Naive thymus-derived CD8-positive, alpha-beta T cell (primary cell): Measurements from ENCODE around the gene SLC35F1. TPM values are rescaled to one million over a fixed set of nuclear protein-coding genes. Genes with fewer than 3 reads are reported as not detected.

Experiments
- ATAC-seq, 2 donors: fragments of 150-1000 bp; cut with Tn5 transposase in 1 of 2; sonication (Bioruptor Pico), chemical (Tn5 transposase) in 1 of 2; 1 replicate in 1 of 2; 2 replicates in 1 of 2; pipeline ENCODE4 v1.10.0; 2021; ENCODE audit warnings: mild to moderate bottlenecking in 2 of 2, moderate library complexity in 2 of 2
- POLR2A ChIA-PET: fragments of 350-600 bp; sonication (Branson Sonifier 250); formaldehyde crosslinking; loops from one replicate; lab custom pipeline; 2021; ENCODE audit warnings: antibody characterized with exemption; lab: Charles Lee
- DNase-seq, 10 donors: peaks; one replicate each; pipeline versions ENCODE4 v3.0.0 to v3.0.0-alpha.2; 2020 to 2022
- H3K27ac Mint-ChIP-seq, 10 donors: one replicate each; pipeline ENCODE4 v1.8.0; 2020 to 2022; ENCODE audit warnings: mild to moderate bottlenecking in 10 of 10, mixed read lengths in 10 of 10, moderate library complexity in 4 of 10, inconsistent platforms in 1 of 10
- H3K27me3 Mint-ChIP-seq, 5 donors: one replicate each; pipeline ENCODE4 v1.8.0; 2021 to 2022; ENCODE audit warnings: mixed read lengths in 5 of 5
- H3K36me3 Mint-ChIP-seq, 3 donors: one replicate each; pipeline ENCODE4 v1.8.0; 2020 to 2022; ENCODE audit warnings: mixed read lengths in 3 of 3, mild to moderate bottlenecking in 2 of 3, inconsistent platforms in 1 of 3
- H3K4me1 Mint-ChIP-seq, 4 donors: one replicate each; pipeline ENCODE4 v1.8.0; 2021 to 2022; ENCODE audit warnings: mixed read lengths in 4 of 4
- H3K4me3 Mint-ChIP-seq, 10 donors: one replicate each; pipeline ENCODE4 v1.8.0; 2020 to 2022; ENCODE audit warnings: mild to moderate bottlenecking in 10 of 10, mixed read lengths in 10 of 10, moderate library complexity in 6 of 10, inconsistent platforms in 1 of 10
- H3K9me3 Mint-ChIP-seq, 9 donors: one replicate each; pipeline ENCODE4 v1.8.0; 2020 to 2022; ENCODE audit warnings: mixed read lengths in 9 of 9, mild to moderate bottlenecking in 3 of 9, inconsistent platforms in 1 of 9, moderate library complexity in 1 of 9
- polyA plus RNA-seq, 3 donors: library from polyadenylated mRNA; unstranded; fragments of 300-500 nt; fragmentation: Illumina TruSeq; gene quantifications; one replicate each; pipeline ENCODE4 v1.2.3, GENCODE V29; 2021
- total RNA-seq, 8 experiments: library from RNA in 2 of 8; stranded (reverse) in 2 of 8; gene quantifications; one replicate each; pipeline ENCODE4 v1.2.3 and lab custom pipeline; 2021 to 2026

Gene SLC35F1
- total and polyA plus RNA-seq, 5 experiments from 2014 or later: not detected

DNA sequence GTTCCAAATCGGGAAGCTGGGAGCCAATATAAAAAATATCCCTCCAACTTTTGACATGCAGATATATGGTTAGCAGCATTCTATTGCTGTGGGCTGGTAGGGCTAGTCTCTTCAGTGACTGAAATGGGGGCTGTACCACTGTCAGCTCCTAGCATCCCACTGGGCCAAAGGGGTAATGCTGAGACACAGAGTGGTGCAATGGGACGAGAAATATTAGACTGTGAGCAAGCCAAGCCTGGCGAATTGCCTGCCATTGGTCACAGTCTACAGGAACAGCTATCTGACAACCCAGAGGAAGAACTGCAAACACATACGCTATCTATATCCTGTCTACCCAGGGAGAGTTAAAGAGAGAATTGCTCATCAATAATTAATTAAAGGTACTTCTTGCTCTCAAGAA, 3.5 kb downstream of the SLC35F1 start:
- peaks cover 0 to 9% (median 0%) of the 10 kb centered on the region in 9 donors for H3K9me3 Mint-ChIP-seq
- POLR2A ChIA-PET: no interaction called here
- DNase-seq (no peak), ATAC-seq (no peak)
- H3K36me3 Mint-ChIP-seq: peaks cover 0 to 7% (median 0%) of the 10 kb centered on the region in 3 donors
- H3K27ac Mint-ChIP-seq: no peak overlapping the region
- no peak overlapping the region for H3K4me3 Mint-ChIP-seq
- H3K27me3 Mint-ChIP-seq: peaks cover 22 to 52% (median 38%) of the 10 kb centered on the region in 5 donors
- H3K4me1 Mint-ChIP-seq: peaks cover 0 to 14% (median 6%) of the 10 kb centered on the region in 4 donors

DNA sequence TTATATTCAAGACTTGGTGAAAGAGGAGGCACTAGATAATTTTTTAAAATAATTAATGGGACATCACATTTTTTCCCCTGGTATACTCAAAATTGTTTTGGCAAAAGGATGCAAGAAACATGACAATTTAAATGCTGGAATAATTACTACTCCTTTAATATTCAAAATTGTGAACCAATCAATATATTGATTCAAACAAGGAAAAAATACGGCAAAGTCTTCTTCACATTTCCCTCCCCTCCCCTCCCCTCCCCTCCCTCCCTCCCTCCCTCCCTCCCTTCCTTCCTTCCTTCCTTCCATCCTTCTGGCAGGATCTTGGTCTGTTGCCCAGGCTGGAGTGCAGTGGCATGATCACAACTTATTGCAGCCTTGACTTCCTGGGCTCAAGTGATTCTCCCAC, 4.1 kb downstream of the SLC35F1 start:
- Mint-ChIP-seq H3K36me3 (peaks cover 0 to 7% (median 0%) of the 10 kb centered on the region in 3 donors), H3K27me3 (peaks cover 18 to 46% (median 33%) of the 10 kb centered on the region in 5 donors), H3K9me3 (peaks cover 0 to 6% (median 0%) of the 10 kb centered on the region in 9 donors), H3K27ac (no peak overlapping the region), H3K4me3 (no peak overlapping the region), H3K4me1 (peaks cover 0 to 12% (median 6%) of the 10 kb centered on the region in 4 donors)
- ATAC-seq: no peak
- DNase-seq: no peak
- POLR2A ChIA-PET: no interaction called here

DNA sequence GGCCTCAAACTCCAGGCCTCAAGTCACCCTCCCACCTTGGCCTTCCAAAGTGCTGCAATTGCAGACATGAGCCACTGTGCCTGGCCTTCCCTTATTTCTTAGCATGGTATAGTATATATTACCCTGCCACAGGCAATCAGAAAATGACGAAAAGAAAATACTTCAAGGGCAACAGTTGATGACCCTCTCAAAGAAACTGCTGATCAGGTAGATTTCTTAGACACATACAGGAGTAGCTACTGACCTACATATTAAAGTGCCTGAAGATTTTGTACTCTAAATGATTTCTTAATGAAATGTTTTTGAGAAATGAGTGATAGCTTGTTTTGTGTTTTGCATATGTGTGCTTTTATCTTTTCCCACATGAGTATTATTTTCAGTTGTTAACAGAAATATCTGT, 4.6 kb downstream of the SLC35F1 start:
- ATAC-seq (no peak), DNase-seq (no peak)
- no peak overlapping the region for H3K4me3 Mint-ChIP-seq
- H3K9me3 Mint-ChIP-seq: peaks cover 0 to 6% (median 0%) of the 10 kb centered on the region in 9 donors
- no peak overlapping the region for H3K27ac Mint-ChIP-seq
- peaks cover 17 to 41% (median 28%) of the 10 kb centered on the region in 5 donors for H3K27me3 Mint-ChIP-seq
- POLR2A ChIA-PET: no interaction called here
- peaks cover 0 to 9% (median 5%) of the 10 kb centered on the region in 4 donors for H3K4me1 Mint-ChIP-seq
- peaks cover 0 to 7% (median 0%) of the 10 kb centered on the region in 3 donors for H3K36me3 Mint-ChIP-seq

DNA sequence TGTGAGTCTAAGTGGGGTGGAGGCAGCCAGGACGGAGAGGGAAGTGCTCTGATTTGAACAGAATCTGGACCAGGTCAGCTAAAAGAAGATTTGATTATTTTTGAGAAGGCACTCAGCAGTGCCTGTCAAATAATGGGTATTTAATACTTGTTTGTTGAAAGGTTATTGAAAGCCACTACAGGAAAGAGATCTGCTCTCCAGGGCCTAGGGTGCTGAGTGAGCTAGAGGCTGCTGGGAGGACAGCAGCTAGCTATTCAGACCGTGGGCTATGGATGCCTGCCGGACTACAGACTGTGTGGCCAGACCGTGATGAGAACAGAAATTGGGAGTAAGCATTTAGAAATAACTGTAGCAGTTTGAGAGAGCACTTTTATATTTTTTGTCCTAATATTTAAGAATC, 8.8 kb downstream of the SLC35F1 start:
- no peak overlapping the region for H3K4me3 Mint-ChIP-seq
- H3K9me3 Mint-ChIP-seq: peaks cover 0 to under 1% (median 0%) of the 10 kb centered on the region in 9 donors
- ATAC-seq (no peak), DNase-seq (no peak)
- no peaks in the 10 kb centered on the region for H3K36me3 Mint-ChIP-seq
- H3K27me3 Mint-ChIP-seq: peaks cover 2 to 19% (median 11%) of the 10 kb centered on the region in 5 donors
- H3K27ac Mint-ChIP-seq: no peak overlapping the region
- POLR2A ChIA-PET: no interaction called here
- no peaks in the 10 kb centered on the region for H3K4me1 Mint-ChIP-seq

- Mint-ChIP-seq H3K4me1 (no peaks in the 10 kb centered on the region), H3K27ac (no peak overlapping the region), H3K36me3 (no peaks in the 10 kb centered on the region), H3K9me3 (peaks cover 0 to 3% (median 0%) of the 10 kb centered on the region in 9 donors), H3K4me3 (no peak overlapping the region), H3K27me3 (peaks cover 4 to 19% (median 13%) of the 10 kb centered on the region in 5 donors)
- POLR2A ChIA-PET: no interaction called here
- DNase-seq (no peak), ATAC-seq (no peak)
Observed at GRCh38 chr6:117916483-117916882, 9.4 kb downstream of the SLC35F1 start.

- ATAC-seq (no peak), DNase-seq (no peak)
- Mint-ChIP-seq H3K36me3 (no peaks in the 10 kb centered on the region), H3K9me3 (peaks cover 0 to 3% (median 0%) of the 10 kb centered on the region in 9 donors), H3K27ac (no peak overlapping the region), H3K4me3 (no peak overlapping the region), H3K27me3 (peaks cover 2 to 20% (median 9%) of the 10 kb centered on the region in 5 donors), H3K4me1 (no peaks in the 10 kb centered on the region)
- POLR2A ChIA-PET: no interaction called here
Observed at GRCh38 chr6:117917176-117917575, 10.1 kb downstream of the SLC35F1 start.

- POLR2A ChIA-PET: no interaction called here
- Mint-ChIP-seq H3K4me3 (no peak overlapping the region), H3K4me1 (no peaks in the 10 kb centered on the region), H3K36me3 (no peaks in the 10 kb centered on the region), H3K27me3 (peaks cover 2 to 15% (median 9%) of the 10 kb centered on the region in 5 donors), H3K27ac (no peak overlapping the region), H3K9me3 (peaks cover 0 to 4% (median 0%) of the 10 kb centered on the region in 9 donors)
- ATAC-seq (no peak), DNase-seq (no peak)
Observed at GRCh38 chr6:117918454-117918853, 11.4 kb downstream of the SLC35F1 start.

- Mint-ChIP-seq H3K4me1 (no peaks in the 10 kb centered on the region), H3K9me3 (peaks cover 0 to 4% (median 0%) of the 10 kb centered on the region in 9 donors), H3K36me3 (no peaks in the 10 kb centered on the region), H3K27me3 (peaks cover 2 to 15% (median 9%) of the 10 kb centered on the region in 5 donors), H3K27ac (no peak overlapping the region), H3K4me3 (no peak overlapping the region)
- POLR2A ChIA-PET: no interaction called here
- no peak for DNase-seq
- no peak for ATAC-seq
Observed at GRCh38 chr6:117919275-117919674, 12.2 kb downstream of the SLC35F1 start.

- Mint-ChIP-seq H3K36me3 (no peaks in the 10 kb centered on the region), H3K4me3 (no peak overlapping the region), H3K27me3 (peaks cover 2 to 15% (median 9%) of the 10 kb centered on the region in 5 donors), H3K27ac (no peak overlapping the region), H3K4me1 (no peaks in the 10 kb centered on the region), H3K9me3 (peaks cover 0 to 5% (median 0%) of the 10 kb centered on the region in 9 donors)
- ATAC-seq (no peak), DNase-seq (no peak)
- POLR2A ChIA-PET: no interaction called here
Observed at GRCh38 chr6:117919775-117920729, 13.0 kb downstream of the SLC35F1 start.

DNA sequence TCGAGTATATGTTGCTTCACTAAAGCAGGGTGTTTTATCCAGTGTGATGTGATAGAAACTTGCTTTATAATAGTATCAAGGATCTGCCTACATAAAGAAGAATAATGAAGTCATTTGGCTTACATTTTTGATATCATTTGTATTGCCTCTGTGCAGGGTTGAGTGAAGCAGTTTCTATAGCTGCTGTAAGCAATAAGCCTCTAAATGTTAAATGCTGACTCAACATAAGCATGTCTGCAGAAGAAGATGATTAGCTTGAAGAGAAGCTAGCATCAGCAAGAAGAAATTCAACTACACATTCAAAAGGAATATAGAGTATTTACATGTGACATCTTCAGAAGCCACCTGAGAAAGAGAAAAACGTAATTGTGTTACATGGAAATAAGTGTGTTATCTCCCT, 17.6 kb downstream of the SLC35F1 start:
- no peak overlapping the region for H3K4me3 Mint-ChIP-seq
- peaks cover 2 to 23% (median 9%) of the 10 kb centered on the region in 3 donors for H3K36me3 Mint-ChIP-seq
- H3K27ac Mint-ChIP-seq: no peak overlapping the region
- no peak for ATAC-seq
- H3K27me3 Mint-ChIP-seq: peaks cover 13 to 34% (median 19%) of the 10 kb centered on the region in 5 donors
- H3K9me3 Mint-ChIP-seq: peaks cover 4 to 33% (median 25%) of the 10 kb centered on the region in 9 donors
- H3K4me1 Mint-ChIP-seq: no peaks in the 10 kb centered on the region
- POLR2A ChIA-PET: no interaction called here
- DNase-seq: no peak

GRCh38 chr6:117927866-117928265, 20.8 kb downstream of the SLC35F1 start:
- ATAC-seq (no peak), DNase-seq (no peak)
- H3K9me3 Mint-ChIP-seq: peaks cover 7 to 44% (median 27%) of the 10 kb centered on the region in 9 donors
- peaks cover 3 to 32% (median 10%) of the 10 kb centered on the region in 5 donors for H3K27me3 Mint-ChIP-seq
- POLR2A ChIA-PET: no interaction called here
- no peak overlapping the region for H3K4me3 Mint-ChIP-seq
- H3K27ac Mint-ChIP-seq: no peak overlapping the region
- peaks cover 2 to 23% (median 9%) of the 10 kb centered on the region in 3 donors for H3K36me3 Mint-ChIP-seq
- no peaks in the 10 kb centered on the region for H3K4me1 Mint-ChIP-seq

- DNase-seq: no peak
- peaks cover 2 to 23% (median 9%) of the 10 kb centered on the region in 3 donors for H3K36me3 Mint-ChIP-seq
- no peak overlapping the region for H3K27ac Mint-ChIP-seq
- ATAC-seq: no peak
- H3K9me3 Mint-ChIP-seq: peaks cover 7 to 44% (median 26%) of the 10 kb centered on the region in 9 donors
- H3K4me3 Mint-ChIP-seq: no peak overlapping the region
- H3K4me1 Mint-ChIP-seq: no peaks in the 10 kb centered on the region
- peaks cover 3 to 32% (median 10%) of the 10 kb centered on the region in 5 donors for H3K27me3 Mint-ChIP-seq
- POLR2A ChIA-PET: no interaction called here
Observed at GRCh38 chr6:117928833-117929232, 21.8 kb downstream of the SLC35F1 start.

GRCh38 chr6:117929501-117929900, 22.4 kb downstream of the SLC35F1 start:
- Mint-ChIP-seq H3K4me3 (no peak overlapping the region), H3K36me3 (peaks cover 2 to 23% (median 9%) of the 10 kb centered on the region in 3 donors), H3K9me3 (peaks cover 7 to 44% (median 26%) of the 10 kb centered on the region in 9 donors), H3K27ac (no peak overlapping the region), H3K4me1 (no peaks in the 10 kb centered on the region), H3K27me3 (peaks cover 3 to 32% (median 10%) of the 10 kb centered on the region in 5 donors)
- no peak for DNase-seq
- ATAC-seq: no peak
- POLR2A ChIA-PET: no interaction called here
